HEK293 (cell line): ENCODE results near the gene KAT2B.

ENCODE experiments used
- CTCF ChIA-PET: fragments of 350-600 bp; formaldehyde crosslinking; extraction: SDS; loops from one replicate; lab custom pipeline; 2021; ENCODE audit warnings: antibody characterized with exemption; lab: Yijun Ruan, JAX
- POLR2A ChIA-PET: fragments of 300-600 bp; formaldehyde crosslinking; extraction: SDS; loops from one replicate; lab custom pipeline; 2020; ENCODE audit warnings: antibody characterized with exemption, inconsistent platforms; lab: Yijun Ruan, JAX
- H3K27ac ChIP-seq: fragments of 200-500 bp; sonication (Bioruptor generic); 2 replicates; pipeline ENCODE4 v1.5.1; 2014; ENCODE audit warnings: low read depth, low read length, control low read depth, inconsistent platforms; ENCODE audit errors: extremely low read depth
- H3K36me3 ChIP-seq, 2 experiments: fragments of 200-500 bp in 1 of 2; sonication (Bioruptor generic) in 1 of 2; 1 replicate in 1 of 2; 2 replicates in 1 of 2; pipeline ENCODE4 v1.5.1; 2014 to 2017; ENCODE audit warnings: inconsistent platforms in 2 of 2, low read length in 2 of 2; ENCODE audit not compliant: control insufficient read depth in 2 of 2, insufficient read depth in 1 of 2
- H3K4me1 ChIP-seq: fragments of 200-500 bp; sonication (Bioruptor generic); 2 replicates; pipeline ENCODE4 v1.5.1; 2014; ENCODE audit warnings: mild to moderate bottlenecking, low read length, inconsistent platforms; ENCODE audit not compliant: control insufficient read depth, insufficient read depth
- H3K4me3 ChIP-seq: 2 replicates; pipeline ENCODE4 v1.5.1; 2011; ENCODE audit warnings: low read depth, mild to moderate bottlenecking, control low read depth, low read length, moderate library complexity
- H3K9me3 ChIP-seq: fragments of 200-500 bp; sonication (Bioruptor generic); 2 replicates; pipeline ENCODE4 v1.5.1; 2014; ENCODE audit warnings: low read depth, low read length, inconsistent platforms; ENCODE audit not compliant: control insufficient read depth, insufficient read depth
- EGR2 ChIP-seq: fragments of 450-650 bp; formaldehyde crosslinking; IDR thresholded peaks from 2 replicates; pipeline ENCODE4 v1.5.1; 2016; ENCODE audit warnings: low read depth, missing biosample characterization, missing genetic modification characterization
- GLI4 ChIP-seq: fragments of 450-650 bp; formaldehyde crosslinking; IDR thresholded peaks from 2 replicates; pipeline ENCODE4 v1.5.1; 2016; ENCODE audit warnings: missing biosample characterization, missing genetic modification characterization
- KLF16 ChIP-seq: fragments of 450-650 bp; formaldehyde crosslinking; IDR thresholded peaks from 2 replicates; pipeline ENCODE4 v1.5.1; 2017; ENCODE audit warnings: missing biosample characterization, missing genetic modification characterization
- KLF9 ChIP-seq: fragments of 450-650 bp; formaldehyde crosslinking; IDR thresholded peaks from 2 replicates; pipeline ENCODE4 v1.5.1; 2016; ENCODE audit warnings: missing biosample characterization, missing genetic modification characterization, low read depth
- MYNN ChIP-seq: fragments of 450-650 bp; formaldehyde crosslinking; IDR thresholded peaks from 2 replicates; pipeline ENCODE4 v1.5.1; 2016; ENCODE audit warnings: missing biosample characterization, missing genetic modification characterization, borderline replicate concordance
- SCRT1 ChIP-seq: fragments of 450-650 bp; formaldehyde crosslinking; IDR thresholded peaks from 2 replicates; pipeline ENCODE4 v1.5.1; 2016; ENCODE audit warnings: missing biosample characterization, missing genetic modification characterization, borderline replicate concordance
- SP7 ChIP-seq: fragments of 450-650 bp; formaldehyde crosslinking; IDR thresholded peaks from 2 replicates; pipeline ENCODE4 v1.5.1; 2016; ENCODE audit warnings: missing biosample characterization, missing genetic modification characterization
- WT1 ChIP-seq: fragments of 450-650 bp; formaldehyde crosslinking; IDR thresholded peaks from 2 replicates; pipeline ENCODE4 v1.5.1; 2016; ENCODE audit warnings: missing biosample characterization, missing genetic modification characterization
- ZBTB17 ChIP-seq: fragments of 450-650 bp; formaldehyde crosslinking; IDR thresholded peaks from 2 replicates; pipeline ENCODE4 v1.5.1; 2016; ENCODE audit warnings: missing biosample characterization, missing genetic modification characterization
- ZBTB20 ChIP-seq: fragments of 450-650 bp; formaldehyde crosslinking; IDR thresholded peaks from 2 replicates; pipeline ENCODE4 v1.5.1; 2016; ENCODE audit warnings: missing biosample characterization, missing genetic modification characterization
- ZBTB7A ChIP-seq: fragments of 450-650 bp; formaldehyde crosslinking; IDR thresholded peaks from 2 replicates; pipeline ENCODE4 v1.5.1; 2016; ENCODE audit warnings: low read depth, missing biosample characterization, missing genetic modification characterization
- ZNF112 ChIP-seq: fragments of 450-650 bp; formaldehyde crosslinking; IDR thresholded peaks from 2 replicates; pipeline ENCODE4 v1.5.0; 2017; ENCODE audit warnings: missing biosample characterization, missing genetic modification characterization
- ZNF133 ChIP-seq: fragments of 450-650 bp; formaldehyde crosslinking; IDR thresholded peaks from 2 replicates; pipeline ENCODE4 v1.5.1; 2016; ENCODE audit warnings: missing biosample characterization, missing genetic modification characterization
- ZNF335 ChIP-seq: fragments of 450-650 bp; formaldehyde crosslinking; conservative IDR thresholded peaks from 2 replicates; pipeline ENCODE4 v1.5.1; 2016; ENCODE audit warnings: missing biosample characterization, missing genetic modification characterization
- ZNF610 ChIP-seq: fragments of 450-650 bp; formaldehyde crosslinking; IDR thresholded peaks from 2 replicates; pipeline ENCODE4 v1.5.1; 2016; ENCODE audit warnings: missing biosample characterization, missing genetic modification characterization, borderline replicate concordance
- ZNF664 ChIP-seq: fragments of 450-650 bp; formaldehyde crosslinking; IDR thresholded peaks from 2 replicates; pipeline ENCODE4 v1.5.1; 2016; ENCODE audit warnings: missing biosample characterization, missing genetic modification characterization
- ZNF707 ChIP-seq: fragments of 450-650 bp; formaldehyde crosslinking; IDR thresholded peaks from 2 replicates; pipeline ENCODE4 v1.5.1; 2016; ENCODE audit warnings: missing biosample characterization, missing genetic modification characterization
- ZNF76 ChIP-seq: fragments of 450-650 bp; formaldehyde crosslinking; IDR thresholded peaks from 2 replicates; pipeline ENCODE4; 2016; ENCODE audit warnings: low read depth, missing biosample characterization, missing genetic modification characterization, borderline replicate concordance
- ZNF785 ChIP-seq: fragments of 450-650 bp; formaldehyde crosslinking; IDR thresholded peaks from 2 replicates; pipeline ENCODE4 v1.5.1; 2016; ENCODE audit warnings: missing biosample characterization, missing genetic modification characterization
- ZNF837 ChIP-seq: fragments of 450-650 bp; formaldehyde crosslinking; IDR thresholded peaks from 2 replicates; pipeline ENCODE4 v1.5.1; 2016; ENCODE audit warnings: missing biosample characterization, missing genetic modification characterization
- ZSCAN30 ChIP-seq: fragments of 450-650 bp; IDR thresholded peaks from 2 replicates; pipeline ENCODE4 v1.5.1; 2018; ENCODE audit warnings: missing biosample characterization, mild to moderate bottlenecking, missing genetic modification characterization, moderate library complexity
- ZXDB ChIP-seq: fragments of 450-650 bp; formaldehyde crosslinking; IDR thresholded peaks from 2 replicates; pipeline ENCODE4 v1.5.1; 2016; ENCODE audit warnings: missing biosample characterization, missing genetic modification characterization
- TF ChIP-seq, protein P1 (sequence below): fragments of 450-650 bp; formaldehyde crosslinking; IDR thresholded peaks from 2 replicates; pipeline ENCODE4 v1.5.1; 2016; ENCODE audit warnings: missing biosample characterization, missing genetic modification characterization
- TF ChIP-seq, protein P2 (sequence below): fragments of 450-650 bp; formaldehyde crosslinking; IDR thresholded peaks from 2 replicates; pipeline ENCODE4 v1.5.1; 2016; ENCODE audit warnings: missing biosample characterization, missing genetic modification characterization
- TF ChIP-seq, protein P3 (sequence below): fragments of 450-650 bp; formaldehyde crosslinking; IDR thresholded peaks from 2 replicates; pipeline ENCODE4 v1.5.1; 2016; ENCODE audit warnings: missing biosample characterization, missing genetic modification characterization
- TF ChIP-seq, protein P4 (sequence below): fragments of 450-650 bp; formaldehyde crosslinking; IDR thresholded peaks from 2 replicates; pipeline ENCODE4 v1.5.1; 2016; ENCODE audit warnings: missing biosample characterization, missing genetic modification characterization, borderline replicate concordance

The KAT2B gene

DNA sequence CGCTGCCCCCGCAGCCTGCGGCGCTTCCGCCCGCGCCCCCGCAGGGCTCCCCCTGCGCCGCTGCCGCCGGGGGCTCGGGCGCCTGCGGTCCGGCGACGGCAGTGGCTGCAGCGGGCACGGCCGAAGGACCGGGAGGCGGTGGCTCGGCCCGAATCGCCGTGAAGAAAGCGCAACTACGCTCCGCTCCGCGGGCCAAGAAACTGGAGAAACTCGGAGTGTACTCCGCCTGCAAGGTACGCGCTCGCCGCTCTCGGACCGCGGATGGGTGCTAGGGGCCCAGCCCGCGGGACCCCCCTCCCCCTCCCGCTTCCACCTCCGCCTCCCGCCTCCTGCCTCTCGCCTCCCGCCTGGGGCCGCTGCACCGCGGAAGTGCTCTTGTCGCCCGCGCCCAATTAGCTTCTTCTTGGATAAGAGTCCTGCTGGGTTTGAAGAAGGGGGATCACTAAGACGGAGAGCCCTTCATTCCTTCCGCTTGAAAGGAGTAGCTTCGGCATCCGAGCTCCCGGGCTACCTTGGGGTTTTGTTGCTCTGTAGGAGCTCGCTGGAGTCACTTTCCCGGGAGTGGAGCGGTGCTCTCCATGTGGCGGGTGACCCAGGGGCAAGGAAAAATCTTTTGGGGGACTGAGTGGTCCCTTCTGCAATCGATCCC, 426 bp downstream of the KAT2B start (continued):
- TF ChIP-seq, protein P1, sequence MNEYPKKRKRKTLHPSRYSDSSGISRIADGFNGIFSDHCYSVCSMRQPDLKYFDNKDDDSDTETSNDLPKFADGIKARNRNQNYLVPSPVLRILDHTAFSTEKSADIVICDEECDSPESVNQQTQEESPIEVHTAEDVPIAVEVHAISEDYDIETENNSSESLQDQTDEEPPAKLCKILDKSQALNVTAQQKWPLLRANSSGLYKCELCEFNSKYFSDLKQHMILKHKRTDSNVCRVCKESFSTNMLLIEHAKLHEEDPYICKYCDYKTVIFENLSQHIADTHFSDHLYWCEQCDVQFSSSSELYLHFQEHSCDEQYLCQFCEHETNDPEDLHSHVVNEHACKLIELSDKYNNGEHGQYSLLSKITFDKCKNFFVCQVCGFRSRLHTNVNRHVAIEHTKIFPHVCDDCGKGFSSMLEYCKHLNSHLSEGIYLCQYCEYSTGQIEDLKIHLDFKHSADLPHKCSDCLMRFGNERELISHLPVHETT = no peak
- TF ChIP-seq ZNF837 (no peak), ZBTB7A (tag by site-specific recombination) (peak; percentile 93; the same call in 1 of the 2 replicates), ZNF112 (no peak), MYNN (tag by site-specific recombination) (peak; percentile 97)

DNA sequence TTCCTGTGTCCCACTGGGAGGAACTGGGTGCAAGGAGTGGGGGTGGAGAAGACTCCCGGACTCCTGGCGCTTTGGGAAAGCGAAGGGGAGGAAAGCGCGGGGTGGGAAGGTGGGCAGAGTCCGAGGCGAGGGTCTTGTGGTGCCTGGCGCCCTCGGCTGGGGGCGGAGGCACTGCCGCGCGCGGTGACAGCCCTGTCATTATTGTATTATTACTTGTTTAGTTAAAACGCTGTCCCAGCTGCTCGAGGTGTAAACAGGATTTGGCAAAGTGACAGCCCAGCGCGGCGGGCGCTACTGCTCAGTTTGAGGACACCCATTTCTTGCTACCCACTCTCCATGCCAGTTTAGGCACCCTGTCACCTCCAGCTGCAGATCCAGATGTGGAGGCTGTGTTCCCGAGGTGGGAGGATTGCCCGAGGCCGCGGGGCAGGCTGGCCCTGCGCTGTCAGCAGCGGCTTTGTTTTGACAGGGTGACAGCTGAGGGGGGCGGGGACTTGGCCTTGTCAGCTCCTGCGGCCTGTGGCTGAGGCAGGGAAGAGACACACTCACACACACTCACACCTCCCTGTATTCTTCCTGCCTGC, 1.0 kb downstream of the KAT2B start:
- peak overlapping the region; percentile 99 for H3K27ac ChIP-seq
- POLR2A ChIA-PET = interaction anchor here (0.6 to 1.3 kb wide), 6 partner anchors 10 to 146 kb away, joined by 3 to 8 read pairs (median 4); no protein-coding TSS in a partner anchor
- no peaks in the 10 kb centered on the region for H3K36me3 ChIP-seq
- CTCF ChIA-PET = interaction anchor here (0.8 to 0.9 kb wide), 3 partner anchors 92 to 156 kb away, joined by 3 to 4 read pairs (median 3); no protein-coding TSS in a partner anchor
- peaks cover 19% of the 10 kb centered on the region for H3K4me1 ChIP-seq
- H3K4me3 ChIP-seq = peak overlapping the region; percentile 76
- H3K9me3 ChIP-seq = no peaks in the 10 kb centered on the region
- TF ChIP-seq ZNF133 (tag by site-specific recombination) (peak; percentile 34; the same call in 1 of the 2 replicates), ZBTB17 (tag by site-specific recombination) (peak; percentile 40), EGR2 (tag by site-specific recombination) (peak; percentile 48), GLI4 (tag by site-specific recombination) (0 out of 2 replicates have a peak, but pooled peaks have one; percentile 11), SP7 (tag by site-specific recombination) (peak; percentile 86), ZNF785 (0 out of 2 replicates have a peak, but pooled peaks have one; percentile 1), ZSCAN30 (tag by site-specific recombination) (peak; percentile 31; the same call in 1 of the 2 replicates), SCRT1 (no peak), WT1 (tag by site-specific recombination) (peak; percentile 39; the same call in 1 of the 2 replicates), ZNF335 (tag by site-specific recombination) (peak; percentile 9), ZNF76 (peak; percentile 50; the same call in 1 of the 2 replicates), KLF16 (peak; percentile 75), ZNF610 (no peak), ZNF664 (tag by site-specific recombination) (peak; percentile 47; the same call in 1 of the 2 replicates), ZBTB20 (tag by site-specific recombination) (peak; percentile 81), ZXDB (tag by site-specific recombination) (peak; percentile 51), ZNF707 (tag by site-specific recombination) (no peak), KLF9 (peak; percentile 93)
- TF ChIP-seq, protein P2, sequence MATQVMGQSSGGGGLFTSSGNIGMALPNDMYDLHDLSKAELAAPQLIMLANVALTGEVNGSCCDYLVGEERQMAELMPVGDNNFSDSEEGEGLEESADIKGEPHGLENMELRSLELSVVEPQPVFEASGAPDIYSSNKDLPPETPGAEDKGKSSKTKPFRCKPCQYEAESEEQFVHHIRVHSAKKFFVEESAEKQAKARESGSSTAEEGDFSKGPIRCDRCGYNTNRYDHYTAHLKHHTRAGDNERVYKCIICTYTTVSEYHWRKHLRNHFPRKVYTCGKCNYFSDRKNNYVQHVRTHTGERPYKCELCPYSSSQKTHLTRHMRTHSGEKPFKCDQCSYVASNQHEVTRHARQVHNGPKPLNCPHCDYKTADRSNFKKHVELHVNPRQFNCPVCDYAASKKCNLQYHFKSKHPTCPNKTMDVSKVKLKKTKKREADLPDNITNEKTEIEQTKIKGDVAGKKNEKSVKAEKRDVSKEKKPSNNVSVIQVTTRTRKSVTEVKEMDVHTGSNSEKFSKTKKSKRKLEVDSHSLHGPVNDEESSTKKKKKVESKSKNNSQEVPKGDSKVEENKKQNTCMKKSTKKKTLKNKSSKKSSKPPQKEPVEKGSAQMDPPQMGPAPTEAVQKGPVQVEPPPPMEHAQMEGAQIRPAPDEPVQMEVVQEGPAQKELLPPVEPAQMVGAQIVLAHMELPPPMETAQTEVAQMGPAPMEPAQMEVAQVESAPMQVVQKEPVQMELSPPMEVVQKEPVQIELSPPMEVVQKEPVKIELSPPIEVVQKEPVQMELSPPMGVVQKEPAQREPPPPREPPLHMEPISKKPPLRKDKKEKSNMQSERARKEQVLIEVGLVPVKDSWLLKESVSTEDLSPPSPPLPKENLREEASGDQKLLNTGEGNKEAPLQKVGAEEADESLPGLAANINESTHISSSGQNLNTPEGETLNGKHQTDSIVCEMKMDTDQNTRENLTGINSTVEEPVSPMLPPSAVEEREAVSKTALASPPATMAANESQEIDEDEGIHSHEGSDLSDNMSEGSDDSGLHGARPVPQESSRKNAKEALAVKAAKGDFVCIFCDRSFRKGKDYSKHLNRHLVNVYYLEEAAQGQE = 0 out of 2 replicates have a peak, but pooled peaks have one; percentile 30
- TF ChIP-seq, protein P3, sequence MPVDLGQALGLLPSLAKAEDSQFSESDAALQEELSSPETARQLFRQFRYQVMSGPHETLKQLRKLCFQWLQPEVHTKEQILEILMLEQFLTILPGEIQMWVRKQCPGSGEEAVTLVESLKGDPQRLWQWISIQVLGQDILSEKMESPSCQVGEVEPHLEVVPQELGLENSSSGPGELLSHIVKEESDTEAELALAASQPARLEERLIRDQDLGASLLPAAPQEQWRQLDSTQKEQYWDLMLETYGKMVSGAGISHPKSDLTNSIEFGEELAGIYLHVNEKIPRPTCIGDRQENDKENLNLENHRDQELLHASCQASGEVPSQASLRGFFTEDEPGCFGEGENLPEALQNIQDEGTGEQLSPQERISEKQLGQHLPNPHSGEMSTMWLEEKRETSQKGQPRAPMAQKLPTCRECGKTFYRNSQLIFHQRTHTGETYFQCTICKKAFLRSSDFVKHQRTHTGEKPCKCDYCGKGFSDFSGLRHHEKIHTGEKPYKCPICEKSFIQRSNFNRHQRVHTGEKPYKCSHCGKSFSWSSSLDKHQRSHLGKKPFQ (tag by site-specific recombination) = peak; percentile 93
- TF ChIP-seq, protein P4, sequence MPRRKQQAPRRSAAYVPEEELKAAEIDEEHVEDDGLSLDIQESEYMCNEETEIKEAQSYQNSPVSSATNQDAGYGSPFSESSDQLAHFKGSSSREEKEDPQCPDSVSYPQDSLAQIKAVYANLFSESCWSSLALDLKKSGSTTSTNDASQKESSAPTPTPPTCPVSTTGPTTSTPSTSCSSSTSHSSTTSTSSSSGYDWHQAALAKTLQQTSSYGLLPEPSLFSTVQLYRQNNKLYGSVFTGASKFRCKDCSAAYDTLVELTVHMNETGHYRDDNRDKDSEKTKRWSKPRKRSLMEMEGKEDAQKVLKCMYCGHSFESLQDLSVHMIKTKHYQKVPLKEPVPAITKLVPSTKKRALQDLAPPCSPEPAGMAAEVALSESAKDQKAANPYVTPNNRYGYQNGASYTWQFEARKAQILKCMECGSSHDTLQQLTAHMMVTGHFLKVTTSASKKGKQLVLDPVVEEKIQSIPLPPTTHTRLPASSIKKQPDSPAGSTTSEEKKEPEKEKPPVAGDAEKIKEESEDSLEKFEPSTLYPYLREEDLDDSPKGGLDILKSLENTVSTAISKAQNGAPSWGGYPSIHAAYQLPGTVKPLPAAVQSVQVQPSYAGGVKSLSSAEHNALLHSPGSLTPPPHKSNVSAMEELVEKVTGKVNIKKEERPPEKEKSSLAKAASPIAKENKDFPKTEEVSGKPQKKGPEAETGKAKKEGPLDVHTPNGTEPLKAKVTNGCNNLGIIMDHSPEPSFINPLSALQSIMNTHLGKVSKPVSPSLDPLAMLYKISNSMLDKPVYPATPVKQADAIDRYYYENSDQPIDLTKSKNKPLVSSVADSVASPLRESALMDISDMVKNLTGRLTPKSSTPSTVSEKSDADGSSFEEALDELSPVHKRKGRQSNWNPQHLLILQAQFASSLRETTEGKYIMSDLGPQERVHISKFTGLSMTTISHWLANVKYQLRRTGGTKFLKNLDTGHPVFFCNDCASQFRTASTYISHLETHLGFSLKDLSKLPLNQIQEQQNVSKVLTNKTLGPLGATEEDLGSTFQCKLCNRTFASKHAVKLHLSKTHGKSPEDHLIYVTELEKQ (tag by site-specific recombination) = peak; percentile 15; the same call in 1 of the 2 replicates
